T-helper 1 cell (primary cell): Measurements from ENCODE around the gene FAM153A.
"Not testable (repeated sequence)": the region's sequence is repeated elsewhere in the genome, so short reads cannot be mapped to it uniquely, and the experiment has no call there.

Experiments used
- DNase-seq, 5 donors: peaks; one replicate each; pipeline ENCODE4 v3.0.0-alpha.2; 2012 to 2020

FAM153A gene

DNA sequence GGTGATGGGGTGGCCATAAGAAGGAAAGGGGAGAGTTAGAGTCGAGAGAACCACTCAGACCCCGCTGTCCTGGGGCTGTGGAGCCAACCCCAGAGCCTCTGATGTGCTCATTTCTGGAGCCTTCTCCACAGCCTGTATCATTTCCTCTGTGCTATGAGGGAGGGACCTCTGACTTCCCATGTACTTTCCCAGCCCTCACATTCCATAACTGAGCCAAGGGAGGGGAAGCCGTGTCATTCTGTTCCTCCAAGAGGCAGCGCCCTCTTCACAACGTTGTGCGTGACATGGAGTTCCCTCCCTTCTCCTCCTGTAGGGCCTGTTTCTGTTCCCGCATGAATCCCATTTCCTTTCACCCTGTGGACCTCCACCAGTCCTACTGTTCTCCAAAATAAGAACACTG lies 57.8 kb downstream of the FAM153A start:
- DNase-seq: not testable (repeated sequence)

DNA sequence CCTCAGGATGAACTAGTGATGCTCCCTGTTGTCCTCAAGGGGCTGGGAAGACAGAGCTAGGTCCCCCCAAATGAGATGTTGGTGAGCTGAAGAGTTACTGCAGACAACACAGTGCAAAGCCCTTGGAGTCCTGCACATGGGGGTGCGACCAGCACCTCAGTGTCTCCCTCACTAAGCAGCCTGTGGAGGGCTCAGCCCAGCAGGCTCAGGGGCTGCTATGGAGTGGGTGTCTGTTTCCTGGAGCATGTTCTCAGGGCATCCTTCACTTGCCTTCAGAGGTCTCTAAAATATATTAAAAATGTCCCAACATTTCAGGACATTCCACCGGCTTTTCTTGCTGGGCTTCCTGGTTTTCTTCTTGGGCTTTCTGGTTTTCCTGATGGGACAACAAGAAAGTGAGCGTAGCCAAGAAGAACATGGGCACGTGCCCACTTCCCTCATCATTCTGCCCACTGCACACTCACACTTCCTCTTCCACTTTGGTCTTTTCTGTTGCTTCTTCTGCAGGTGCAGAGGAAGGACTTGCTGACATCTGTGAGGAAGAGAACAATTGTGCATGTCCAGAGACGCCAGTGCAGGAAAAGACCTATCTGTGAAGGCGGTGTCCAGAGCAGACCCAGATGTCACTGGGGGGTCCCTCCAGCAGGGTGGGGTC lies 58.7 kb downstream of the FAM153A start:
- DNase-seq: not testable (repeated sequence)

DNA sequence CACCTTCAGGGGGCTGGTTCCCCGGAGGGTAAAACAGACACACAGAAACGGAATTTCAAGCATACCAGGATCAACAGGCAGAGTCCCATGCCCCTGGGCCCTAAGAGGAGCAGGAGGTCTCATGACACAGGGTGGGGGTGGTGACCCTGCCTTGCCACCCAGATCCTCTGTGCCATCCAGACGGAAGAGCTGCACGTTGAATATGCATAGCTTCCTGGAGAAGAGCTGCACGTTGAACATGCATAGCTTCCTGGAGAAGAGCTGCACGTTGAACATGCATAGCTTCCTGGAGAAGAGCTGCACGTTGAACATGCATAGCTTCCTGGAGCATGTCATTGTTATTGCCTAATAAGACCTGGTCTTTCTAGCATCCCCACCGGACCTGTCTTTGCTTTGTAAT lies 59.9 kb downstream of the FAM153A start:
- not testable (repeated sequence) for DNase-seq

DNA sequence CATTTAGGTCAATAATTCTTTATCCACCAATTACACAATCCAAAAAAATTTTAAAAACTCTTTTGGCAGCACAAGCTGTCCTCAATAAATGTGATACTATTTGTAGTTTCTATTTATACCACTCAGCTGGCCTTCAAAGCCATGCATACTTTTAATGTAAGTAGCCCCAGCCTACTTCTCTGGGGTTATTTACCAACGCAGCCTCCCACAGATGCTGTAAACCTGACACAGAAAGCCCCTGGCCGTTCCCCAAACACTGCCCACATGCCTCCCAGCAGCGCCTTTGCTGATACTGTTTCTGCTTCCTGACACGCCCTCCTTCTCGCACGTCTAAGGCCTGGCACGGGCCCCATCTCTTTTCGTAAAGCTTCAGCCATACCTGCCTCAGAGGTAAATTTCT lies 62.7 kb downstream of the FAM153A start:
- DNase-seq: not testable (repeated sequence)

DNA sequence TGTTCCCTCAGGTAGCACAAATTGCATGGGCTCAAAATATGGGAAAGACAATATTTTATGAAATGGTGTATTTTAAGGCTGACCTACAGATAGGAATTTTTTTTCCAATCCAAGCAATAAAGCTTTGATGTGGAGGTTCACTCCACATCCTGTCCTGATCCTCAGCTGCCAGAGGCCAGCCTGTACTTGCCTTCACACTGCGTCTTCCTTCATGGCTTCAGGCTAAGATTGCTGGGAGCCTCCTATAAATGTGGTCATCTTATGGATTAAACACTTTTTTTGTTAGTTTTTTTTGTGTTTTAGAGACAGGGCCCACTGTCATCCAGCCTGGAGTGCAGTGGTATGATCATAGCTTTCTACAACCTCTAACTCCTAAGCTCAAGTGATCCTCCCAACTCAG lies 67.3 kb downstream of the FAM153A start:
- not testable (repeated sequence) for DNase-seq

DNA sequence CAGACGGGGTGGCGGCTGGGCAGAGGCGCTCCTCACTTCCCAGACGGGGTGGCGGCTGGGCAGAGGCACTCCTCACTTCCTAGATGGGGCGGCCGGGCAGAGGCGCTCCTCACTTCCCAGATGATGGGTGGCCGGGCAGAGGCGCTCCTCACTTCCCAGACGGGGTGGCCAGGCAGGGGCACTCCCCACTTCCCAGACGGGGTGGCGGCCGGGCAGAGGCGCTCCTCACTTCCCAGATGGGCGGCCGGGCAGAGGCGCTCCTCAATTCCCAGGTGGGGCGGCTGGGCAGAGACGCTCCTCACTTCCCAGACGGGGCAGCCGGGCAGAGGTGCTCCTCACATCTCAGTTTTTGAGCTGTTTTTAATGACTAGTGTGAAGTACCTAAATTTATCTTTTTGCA lies 86.6 kb downstream of the FAM153A start:
- not testable (repeated sequence) for DNase-seq

DNA sequence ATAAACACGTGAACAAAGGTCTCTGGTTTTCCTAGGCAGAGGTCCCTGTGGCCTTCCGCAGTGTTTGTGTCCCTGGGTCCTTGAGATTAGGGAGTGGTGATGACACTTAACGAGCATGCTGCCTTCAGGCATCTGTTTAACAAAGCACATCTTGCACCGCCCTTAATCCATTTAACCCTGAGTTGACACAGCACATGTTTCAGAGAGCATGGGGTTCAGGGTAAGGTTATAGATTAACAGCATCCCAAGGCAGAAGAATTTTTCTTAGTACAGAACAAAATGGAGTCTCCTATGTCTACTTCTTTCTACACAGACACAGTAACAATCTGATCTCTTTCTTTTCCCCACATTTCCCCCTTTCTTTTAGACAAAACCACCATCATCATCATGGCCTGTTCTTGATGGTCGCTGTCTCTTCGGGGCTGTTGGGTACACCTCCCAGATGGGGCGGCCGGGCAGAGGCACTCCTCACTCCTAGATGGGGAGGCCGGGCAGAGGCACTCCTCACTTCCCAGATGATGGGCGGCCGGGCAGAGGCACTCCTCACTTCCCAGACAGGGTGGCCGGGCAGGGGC lies 87.3 kb downstream of the FAM153A start:
- DNase-seq: not testable (repeated sequence)

DNA sequence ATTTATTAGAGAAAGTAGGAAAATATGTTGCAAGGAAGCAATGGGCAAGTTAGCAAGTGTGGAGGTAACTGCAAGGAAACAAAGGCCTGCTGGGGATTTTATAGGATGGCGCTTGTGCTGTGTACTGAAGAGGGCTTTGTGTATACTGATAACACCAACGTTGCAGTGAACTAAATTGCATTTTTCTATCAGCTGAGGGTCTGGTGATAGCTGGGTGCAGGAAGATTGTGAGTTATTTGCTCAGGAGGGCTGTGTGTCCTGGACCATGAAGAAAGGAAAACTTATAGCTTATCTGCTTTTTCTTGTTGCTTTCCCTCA lies 88.2 kb downstream of the FAM153A start:
- DNase-seq: not testable (repeated sequence)

DNA sequence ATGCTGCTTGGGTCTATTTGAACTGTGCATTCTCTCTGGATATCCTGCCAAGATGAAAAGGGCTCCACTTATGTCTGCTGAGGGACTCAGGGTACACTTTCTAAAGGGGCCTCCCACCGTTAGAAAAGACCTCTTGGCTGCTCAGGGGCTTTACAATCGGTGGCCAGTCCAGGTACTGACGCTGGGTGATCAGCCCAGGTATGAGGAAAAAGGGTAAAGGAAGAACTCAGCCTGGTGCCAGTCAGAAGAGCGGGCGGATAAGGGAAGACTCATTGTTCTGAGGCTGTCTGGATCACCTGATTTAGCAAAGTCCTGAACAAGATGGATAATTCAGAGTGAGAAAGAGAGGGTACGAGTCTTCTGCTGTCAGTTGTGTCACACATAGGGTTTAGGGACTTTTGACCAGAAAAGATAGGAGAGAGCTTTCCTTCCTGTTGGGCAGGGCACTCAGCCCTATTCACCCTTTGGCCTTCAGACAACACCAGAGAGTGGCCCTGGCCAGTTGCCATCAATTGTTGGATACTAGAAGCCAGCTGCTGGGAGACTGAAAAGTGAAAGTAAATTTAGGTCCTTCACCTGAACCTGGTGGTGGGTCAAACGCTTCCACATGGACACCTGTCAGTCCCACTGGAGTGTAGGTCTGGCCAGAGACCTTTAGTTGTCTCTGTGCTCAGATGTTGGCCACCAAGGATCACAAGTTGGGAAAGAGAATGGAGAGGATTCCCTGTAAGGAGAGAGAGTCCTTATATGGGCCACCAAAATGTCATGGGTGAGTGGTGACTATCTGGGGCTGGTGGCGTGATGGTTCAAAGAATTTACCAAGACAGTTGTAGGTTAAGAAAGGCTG lies 88.8 kb downstream of the FAM153A start:
- not testable (repeated sequence) for DNase-seq

DNA sequence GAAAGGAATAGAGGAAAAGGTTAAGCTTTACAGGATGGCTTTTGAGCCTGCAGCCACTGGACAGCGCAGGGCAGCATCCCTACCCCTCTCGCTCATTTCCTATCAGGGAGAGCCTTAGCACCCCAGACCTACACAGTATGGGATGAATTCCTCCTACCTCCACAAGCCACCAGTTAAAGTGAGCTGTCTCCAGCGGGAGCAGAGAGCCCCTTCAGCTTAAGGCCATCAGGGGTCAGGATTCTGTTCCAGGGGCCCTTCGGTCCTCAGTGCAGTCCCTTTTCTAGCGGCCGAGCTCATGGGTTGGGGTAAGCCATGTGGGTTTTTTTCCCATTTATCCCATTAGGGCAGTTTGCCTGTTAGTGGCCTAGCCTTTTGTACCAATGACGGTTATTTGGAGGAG lies 89.7 kb downstream of the FAM153A start:
- DNase-seq: not testable (repeated sequence)

DNA sequence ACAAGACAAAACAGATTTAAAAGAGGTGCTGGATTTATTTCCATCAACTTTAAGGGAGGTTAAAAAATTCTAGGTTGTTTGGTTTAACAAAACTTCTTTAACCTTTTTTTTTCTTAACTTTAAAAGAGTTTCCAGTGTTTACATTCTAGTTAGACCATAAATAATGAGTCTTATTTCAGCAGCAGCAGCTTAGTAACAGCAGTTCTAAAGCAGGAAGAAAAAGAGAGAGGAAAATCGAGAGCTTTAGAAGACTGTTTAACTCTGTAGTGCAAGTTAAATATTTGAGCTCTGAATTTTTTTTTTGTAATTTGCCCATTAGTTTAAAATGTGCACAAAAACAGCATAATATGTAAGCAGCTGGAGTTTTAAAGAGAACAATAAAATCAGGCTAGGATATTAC lies 90.2 kb downstream of the FAM153A start:
- not testable (repeated sequence) for DNase-seq

DNA sequence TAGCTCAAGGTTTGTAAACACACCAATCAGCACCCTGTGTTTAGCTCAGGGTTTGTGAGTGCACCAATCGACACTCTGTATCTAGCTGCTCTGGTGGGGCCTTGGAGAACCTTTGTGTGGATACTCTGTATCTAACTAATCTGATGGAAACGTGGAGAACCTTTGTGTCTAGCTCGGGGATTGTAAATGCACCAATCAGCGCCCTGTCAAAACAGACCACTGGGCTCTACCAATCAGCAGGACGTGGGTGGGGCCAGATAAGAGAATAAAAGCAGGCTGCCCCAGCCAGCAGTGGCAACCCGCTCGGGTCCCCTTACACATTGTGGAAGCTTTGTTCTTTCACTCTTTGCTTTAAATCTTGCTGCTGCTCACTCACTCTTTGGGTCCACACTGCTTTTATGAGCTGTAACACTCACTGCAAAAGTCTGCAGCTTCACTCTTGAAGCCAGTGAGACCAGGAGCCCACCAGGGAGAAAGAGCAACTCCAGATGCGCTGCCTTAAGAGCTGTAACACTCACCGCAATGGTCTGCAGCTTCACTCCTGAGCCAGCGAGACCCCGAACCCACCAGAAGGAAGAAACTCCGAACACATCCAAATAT lies 93.6 kb downstream of the FAM153A start:
- not testable (repeated sequence) for DNase-seq

DNA sequence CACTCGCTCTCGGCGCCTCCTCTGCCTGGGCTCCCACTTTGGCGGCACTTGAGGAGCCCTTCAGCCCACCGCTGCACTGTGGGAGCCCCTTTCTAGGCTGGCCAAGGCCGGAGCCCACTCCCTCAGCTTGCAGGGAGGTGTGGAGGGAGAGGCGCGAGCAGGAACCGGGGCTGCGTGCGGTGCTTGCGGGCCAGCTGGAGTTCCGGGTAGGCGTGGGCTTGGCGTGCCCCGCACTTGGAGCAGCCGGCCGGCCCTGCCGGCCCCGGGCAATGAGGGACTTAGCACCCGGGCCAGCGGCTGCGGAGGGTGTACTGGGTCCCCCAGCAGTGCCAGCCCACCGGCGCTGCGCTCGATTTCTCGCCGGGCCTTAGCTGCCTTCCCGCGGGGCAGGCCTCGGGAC lies 94.6 kb downstream of the FAM153A start:
- DNase-seq: not testable (repeated sequence)

DNA sequence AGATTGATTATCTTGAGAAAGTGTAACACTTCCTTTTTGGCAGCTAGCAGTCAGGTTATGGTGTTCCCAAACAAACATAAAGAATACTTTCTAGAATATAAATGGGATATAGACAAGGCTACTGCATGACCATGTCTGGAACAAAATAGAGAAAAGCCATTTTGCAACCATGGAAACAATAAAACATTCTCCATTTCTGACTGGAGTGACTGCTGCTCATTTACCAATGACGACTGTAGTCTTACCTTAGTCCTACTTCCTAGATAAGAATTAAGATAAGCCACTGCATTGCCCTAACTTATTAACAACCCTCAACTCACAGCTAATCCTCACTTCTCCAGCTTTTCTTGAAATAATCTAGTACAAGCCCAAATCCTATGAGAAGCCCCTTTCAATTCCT lies 100.8 kb downstream of the FAM153A start:
- not testable (repeated sequence) for DNase-seq
